ENCODE results near the gene CPM.

GRCh38 chr12:68831751-68832503 is 101.0 kb downstream of the CPM start:
- TF ChIP-seq CTCF (IDR thresholded peaks at IDR 0.05): no peak
- no peak for TF ChIP-seq EP300 (IDR thresholded peaks at IDR 0.05)
